C1 segment of cervical spinal cord (tissue), 14 donors: ENCODE data around the gene SCARB2.
A peak's percentile ranks its signal among the peaks of the same experiment; 100 is the strongest.
"Not testable (repeated sequence)": the region's sequence is repeated elsewhere in the genome, so short reads cannot be mapped to it uniquely, and the experiment has no call there.

Source experiments
- DNase-seq, 14 donors: peaks; one replicate each; lab custom pipeline; 2025; lab: John Stamatoyannopoulos, UW

SCARB2 gene, protein sequence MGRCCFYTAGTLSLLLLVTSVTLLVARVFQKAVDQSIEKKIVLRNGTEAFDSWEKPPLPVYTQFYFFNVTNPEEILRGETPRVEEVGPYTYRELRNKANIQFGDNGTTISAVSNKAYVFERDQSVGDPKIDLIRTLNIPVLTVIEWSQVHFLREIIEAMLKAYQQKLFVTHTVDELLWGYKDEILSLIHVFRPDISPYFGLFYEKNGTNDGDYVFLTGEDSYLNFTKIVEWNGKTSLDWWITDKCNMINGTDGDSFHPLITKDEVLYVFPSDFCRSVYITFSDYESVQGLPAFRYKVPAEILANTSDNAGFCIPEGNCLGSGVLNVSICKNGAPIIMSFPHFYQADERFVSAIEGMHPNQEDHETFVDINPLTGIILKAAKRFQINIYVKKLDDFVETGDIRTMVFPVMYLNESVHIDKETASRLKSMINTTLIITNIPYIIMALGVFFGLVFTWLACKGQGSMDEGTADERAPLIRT

DNA sequence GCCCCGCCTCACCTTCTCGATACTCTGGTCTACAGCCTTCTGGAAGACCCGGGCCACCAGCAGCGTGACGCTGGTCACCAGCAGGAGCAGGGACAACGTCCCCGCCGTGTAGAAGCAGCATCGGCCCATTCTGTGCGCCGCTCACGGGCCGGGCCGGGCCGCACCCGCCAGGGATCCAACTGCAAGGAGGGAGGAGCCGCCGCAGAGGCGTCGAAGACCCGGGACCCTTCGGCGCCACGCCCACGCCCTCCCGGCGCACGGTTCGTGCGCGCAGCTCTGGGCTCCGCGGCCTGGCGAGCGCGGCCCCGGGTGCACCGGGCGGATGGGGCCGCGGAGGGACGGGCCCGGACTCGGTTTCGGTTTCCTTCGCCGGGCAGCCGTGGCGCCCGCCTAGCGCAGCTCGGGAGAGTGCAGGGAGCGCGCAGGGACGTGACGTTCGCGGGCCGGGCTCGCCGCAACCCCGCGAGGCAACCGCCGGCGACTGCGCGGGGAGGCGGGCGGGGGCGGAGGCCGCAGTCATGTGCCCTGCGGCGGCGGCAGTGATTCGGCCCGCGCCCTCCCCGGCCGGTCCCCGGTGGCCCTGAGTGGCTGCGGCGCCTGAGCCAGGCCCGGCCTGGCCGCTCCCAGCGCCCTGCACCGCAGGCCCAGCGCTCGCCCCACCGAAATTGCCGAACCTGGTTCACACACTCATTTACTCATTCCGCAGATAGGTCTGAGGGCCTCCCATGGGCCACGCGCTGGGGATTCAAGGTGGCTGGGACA, at the start of gene SCARB2:
TSS of gene SCARB2 (minus strand) at position 410 of the 762 bp plus-strand sequence. CDS start at position 129, 281 bp downstream.
- peak; percentile 44 to 93 (median 86) for DNase-seq

DNA sequence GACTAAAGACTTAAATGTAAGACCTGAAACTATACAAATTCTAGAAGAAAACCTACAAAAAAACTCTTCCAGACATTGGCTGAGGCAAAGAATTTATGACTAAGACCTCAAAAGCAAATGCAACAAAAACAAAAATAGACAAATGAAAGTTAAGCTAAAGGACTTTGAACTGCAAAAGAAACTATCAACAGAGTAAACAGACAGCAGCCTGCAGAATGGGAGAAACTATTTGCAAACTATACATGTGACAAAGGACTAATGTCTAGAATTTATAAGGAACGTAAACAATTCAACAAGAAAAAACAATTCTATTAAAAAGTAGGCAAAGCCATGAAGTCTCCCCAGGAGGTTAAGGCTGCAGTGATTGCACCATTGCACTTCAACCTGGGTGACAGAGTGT, 46.9 kb upstream of the SCARB2 start:
- DNase-seq: no peak

DNA sequence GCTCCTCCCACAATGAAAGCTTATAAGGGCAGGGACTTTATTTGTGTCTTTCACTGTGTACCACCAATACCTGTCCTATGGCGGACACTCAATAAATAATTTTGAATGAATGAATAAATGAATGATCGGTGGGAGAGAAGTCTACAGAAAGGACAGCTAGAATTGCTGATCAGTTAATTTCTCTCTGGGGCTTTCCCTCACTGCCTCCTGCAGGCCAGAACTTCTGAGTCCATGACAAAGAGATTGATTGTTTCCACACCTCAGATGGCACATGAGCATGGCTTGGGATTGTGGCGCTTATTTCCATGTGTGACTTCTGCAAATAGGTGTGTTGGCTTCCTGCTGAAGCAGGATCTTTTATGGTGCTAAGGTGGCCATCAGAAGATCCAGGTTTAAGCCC, 44.2 kb upstream of the SCARB2 start:
- DNase-seq: no peak

DNA sequence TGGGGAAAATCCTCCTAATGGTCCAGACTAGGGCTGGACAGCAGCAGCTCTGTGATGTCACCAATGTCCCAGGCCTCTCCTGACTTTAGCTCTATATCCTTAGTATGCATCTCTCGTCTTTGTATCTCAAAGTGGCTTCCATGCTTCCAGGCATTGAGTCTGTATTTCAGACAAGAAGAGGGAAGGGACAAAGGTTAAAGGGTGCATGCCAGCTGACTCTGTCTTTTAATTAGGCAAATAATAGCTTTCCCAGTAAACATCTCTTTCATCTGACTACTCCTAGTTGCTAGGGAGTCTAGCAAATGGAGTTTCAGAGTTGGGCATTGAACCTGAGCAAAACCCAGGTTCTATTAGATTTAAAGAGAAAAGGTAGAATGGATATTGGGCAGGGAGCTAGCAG, 43.3 kb upstream of the SCARB2 start:
- DNase-seq: no peak

DNA sequence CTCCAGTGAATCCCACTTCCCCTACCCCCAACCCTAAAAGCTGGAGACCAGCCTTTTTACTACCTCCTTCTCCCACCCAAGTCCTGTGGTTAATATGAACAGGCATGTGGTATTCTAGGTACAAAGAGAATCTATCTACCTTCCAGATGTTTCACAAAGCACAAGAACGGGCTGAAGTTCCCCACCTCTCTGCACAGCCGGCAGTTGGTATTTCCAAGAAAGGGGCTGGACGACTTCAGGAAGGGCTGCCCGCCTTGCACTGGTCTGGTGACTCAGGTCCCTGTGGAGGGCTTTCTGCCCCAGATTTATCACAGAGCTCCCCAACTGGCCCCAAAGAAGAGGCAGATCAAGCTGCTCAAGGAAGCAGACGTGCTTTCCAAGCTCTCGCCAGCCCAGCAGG, 42.4 kb upstream of the SCARB2 start:
- no peak for DNase-seq

DNA sequence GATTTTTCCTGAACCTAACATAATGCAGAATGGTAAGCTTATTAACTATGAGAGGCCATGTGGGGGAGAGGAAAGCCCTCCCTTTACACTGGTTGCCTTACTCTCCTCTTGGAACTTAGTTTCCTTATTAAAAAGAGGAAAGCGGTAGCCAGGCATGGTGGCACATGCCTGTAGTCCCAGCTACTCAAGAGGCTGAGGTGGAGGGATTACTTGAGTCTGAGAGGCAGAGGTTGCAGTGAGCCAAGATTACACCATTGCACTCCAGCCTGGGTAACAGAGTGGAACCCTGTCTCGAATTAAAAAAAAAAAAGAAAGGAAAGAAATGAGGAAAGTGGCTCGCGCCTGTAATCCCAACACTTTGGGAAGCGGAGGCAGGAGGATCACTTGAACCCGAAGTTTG, 39.9 kb upstream of the SCARB2 start:
- no peak for DNase-seq

DNA sequence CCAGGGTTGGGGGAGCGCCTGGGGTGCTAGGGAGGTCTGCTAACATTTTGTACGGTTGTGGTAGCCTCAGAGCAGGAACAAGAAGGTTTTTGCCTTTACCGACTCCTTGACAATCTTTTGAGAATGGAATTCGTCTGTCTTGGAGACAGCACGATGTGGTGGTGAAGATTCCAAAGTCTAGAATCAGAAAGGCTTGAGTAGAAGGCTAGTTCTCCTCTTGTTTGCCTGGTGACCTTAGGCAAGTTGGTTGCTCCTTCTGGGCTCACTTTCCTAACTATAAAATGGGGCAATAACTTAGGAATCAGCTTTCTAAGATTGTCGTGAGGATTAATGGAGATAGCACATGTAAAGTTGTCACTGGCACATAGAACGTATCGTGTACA, 38.6 kb upstream of the SCARB2 start:
- DNase-seq: no peak

DNA sequence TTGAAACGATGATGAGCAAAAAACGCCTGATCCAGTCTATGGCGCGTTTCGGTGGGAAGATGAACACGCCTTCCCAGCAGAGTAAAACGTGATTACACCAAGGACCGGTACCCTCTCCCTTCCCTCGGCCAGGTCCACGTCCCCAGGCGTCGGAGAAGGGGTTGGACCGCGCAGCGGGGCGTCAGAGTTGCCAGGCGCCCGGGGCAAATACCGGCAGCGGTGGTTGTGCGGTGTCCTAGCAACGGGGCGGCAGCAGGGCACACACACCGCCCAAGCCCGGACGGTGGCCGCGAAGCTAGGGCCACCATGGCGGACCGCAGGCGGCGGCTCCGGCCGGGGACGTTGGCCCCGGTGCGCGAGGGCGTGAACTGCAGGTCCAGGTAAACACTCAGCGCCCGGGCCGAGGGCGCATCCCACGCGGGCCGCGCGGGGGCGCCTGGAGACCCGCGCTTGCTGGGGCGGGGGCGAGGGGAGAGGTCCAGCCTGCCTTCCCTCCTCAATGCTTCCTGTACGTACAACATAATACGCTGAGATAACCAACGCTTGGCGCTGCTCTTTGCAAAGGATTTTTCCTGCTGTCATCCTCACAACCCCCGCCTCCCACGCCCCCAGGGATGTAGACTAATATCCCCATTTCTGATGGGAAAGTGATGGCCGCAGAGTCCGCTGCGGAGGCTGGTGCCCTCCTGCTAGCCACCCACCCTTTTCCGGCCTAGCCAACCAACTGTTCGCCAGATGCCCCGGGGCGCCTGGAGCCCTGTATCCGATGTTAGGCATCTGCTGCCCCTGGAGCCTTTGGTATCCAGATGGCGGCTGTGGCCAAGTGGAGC, 38.0 kb upstream of the SCARB2 start, which contains the start of gene FAM47E:
TSS of gene FAM47E (plus strand) at position 281 of the 830 bp plus-strand sequence. CDS start at position 307, 26 bp downstream.
- peak in 12 of 14 donors; percentile 11 to 71 (median 45) for DNase-seq

DNA sequence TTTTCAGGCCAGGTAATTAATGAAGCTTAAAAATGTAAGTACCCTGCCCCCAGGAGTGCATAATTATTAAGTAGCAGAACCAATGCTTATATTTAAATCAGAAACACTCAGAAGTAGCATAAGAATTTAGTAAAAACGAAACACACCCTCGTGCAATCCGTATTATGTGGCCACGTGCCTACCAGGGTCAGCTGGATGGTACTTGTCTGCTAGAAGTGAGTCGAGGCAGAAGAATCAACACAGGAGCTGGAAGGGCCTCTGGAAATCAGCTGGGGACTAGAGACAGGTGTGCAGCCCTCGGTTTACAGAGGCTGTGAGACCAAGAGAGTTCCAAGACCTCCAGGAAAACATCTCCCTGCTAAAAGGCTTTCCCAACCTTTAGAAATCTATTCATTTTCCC, 37.3 kb upstream of the SCARB2 start:
- DNase-seq: no peak

DNA sequence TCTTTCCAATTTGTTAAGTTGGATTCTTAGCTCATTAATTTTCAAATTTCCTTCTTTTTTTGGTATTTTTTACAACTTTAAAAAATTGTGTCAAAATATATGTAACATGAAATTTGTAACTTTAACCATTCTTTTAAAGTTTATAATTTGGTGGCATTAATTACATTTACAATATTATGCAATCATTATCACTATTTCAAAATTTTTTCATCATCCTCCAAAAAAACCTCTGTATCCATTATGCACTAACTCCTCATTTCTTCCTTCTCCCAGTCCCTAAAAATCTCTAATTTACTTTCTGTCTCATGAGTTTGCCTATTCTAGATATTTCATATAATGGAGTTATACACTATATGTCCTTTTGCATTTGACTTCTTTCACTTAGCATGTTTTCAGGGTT, 33.2 kb upstream of the SCARB2 start:
- DNase-seq: no peak

DNA sequence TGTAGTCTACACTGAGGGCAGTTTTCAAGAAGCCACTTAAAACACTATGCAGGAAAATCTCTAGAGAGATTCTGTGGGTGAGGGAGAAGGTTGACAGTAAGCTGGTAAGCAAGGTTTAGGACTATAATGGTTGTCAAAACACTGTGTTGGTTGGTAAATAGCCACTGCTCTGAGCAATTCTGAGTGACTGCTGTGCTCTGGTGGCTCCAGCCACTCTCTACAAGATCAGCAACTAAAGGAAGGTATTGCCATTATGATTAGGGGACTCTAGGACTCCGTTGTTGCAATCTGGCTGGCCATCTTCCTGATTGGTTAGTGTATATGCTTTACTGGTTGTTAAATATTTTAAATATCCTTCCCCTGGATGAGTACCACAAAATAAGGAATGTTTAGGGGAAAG, 32.4 kb upstream of the SCARB2 start:
- DNase-seq: no peak

DNA sequence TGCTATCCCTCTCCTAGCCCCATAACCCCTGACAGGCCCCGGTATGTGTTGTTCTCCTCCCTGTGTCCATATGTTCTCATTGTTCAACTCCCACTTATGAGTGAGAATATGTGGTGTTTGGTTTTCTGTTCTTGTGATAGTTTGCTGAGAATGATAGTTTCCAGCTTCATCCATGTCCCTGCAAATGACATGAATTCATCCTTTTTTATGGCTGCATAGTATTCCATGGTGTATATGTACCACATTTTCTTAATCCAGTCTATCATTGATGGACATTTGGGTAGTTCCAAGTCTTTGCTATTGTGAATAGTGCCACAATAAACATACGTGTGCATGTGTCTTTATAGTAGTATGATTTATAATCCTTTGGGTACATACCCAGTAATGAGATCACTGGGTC, 30.3 kb upstream of the SCARB2 start:
- not testable (repeated sequence) for DNase-seq

DNA sequence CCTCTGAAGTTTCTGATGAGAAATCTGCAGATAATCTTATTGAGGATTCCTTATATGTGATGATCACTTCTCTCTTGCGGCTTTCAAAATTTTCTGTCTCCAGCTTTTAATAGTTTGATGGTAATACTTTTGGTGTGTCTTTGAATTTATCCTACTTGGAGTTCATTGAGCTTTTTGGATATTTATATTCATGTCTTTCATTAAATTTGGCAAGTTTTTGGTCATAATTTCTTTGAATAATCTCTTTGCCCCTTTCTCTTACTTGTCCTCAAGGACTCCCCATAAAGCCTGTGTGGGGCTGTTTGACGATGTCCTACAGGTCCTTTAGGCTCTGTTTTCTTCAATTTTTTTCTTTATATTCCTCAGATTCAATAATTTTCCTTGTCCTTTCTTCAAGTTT, 26.6 kb upstream of the SCARB2 start:
- DNase-seq: no peak

DNA sequence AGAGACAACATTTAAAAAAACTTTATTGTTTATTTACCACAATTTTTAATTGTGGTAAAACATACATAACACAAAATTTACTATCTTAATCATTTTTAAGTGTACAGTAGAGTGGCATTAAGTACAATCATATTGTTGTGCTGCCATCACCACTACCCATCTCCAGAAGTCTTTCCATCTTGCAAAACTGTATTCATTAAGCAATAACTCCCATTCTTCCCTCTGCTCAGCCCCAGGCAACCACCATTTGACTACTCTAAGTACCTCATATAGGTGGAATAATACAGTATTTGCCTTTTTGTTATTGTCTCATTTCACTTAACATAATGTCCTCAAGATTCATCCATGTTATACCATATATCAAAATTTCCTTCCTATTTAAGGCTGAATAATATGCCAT, 25.1 kb upstream of the SCARB2 start:
- no peak for DNase-seq

DNA sequence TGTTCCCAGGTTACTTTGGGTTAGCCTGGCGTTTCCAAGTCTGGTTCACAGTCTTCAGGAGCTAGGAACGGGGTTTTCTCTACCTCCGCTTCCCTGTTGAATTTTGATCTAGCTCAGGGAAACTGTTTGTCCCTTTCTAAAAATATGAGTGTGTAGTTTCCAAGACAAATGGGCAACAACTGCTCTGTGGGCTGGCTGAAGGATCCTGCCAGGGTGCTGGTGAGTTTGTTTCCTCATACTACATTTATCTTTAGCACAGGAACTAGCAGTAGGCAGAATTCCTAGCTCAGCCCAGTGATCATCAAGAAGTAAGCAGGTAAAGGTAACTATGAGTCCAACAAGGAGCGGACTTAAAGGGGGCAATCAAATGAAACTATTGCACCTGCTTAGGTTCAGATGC, 24.6 kb upstream of the SCARB2 start:
- DNase-seq: no peak

DNA sequence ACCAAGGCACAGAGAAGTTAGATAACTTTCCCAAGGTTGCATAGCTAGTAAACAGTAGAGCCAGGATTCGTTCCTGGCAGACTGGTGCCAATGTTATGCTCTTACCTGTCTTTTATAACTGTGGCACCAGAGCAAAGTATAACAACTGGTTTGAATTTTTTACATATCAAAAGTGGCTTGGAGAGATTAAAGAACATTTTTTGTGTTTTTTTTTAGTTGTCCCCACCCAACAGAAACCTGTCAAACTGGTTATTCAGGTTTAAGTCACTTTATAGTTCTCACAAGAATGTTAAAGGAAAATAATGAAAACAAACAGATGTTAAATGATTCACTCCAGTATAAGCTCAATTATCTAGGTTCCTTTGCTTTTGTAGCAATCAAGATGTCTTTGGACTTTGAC, 22.3 kb upstream of the SCARB2 start:
- DNase-seq: no peak

DNA sequence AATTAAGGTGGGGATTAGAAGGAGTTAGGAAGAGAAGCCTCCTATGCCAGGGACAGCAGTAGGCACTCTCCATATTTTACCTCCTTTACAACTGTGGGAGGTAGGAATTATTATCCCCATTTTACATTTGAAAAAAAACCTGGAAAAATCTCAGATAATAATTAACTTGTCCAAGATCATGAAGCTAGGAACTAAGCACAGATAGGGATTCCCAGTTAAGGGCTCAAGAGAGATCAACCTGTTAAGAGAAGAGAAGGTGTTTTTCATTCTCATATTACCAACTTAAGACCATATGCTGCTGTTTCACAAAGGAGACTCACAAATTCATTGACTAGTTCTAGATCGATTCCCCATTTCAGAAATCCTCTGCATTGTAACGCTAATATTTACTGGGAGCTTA, 21.8 kb upstream of the SCARB2 start:
- DNase-seq: no peak

DNA sequence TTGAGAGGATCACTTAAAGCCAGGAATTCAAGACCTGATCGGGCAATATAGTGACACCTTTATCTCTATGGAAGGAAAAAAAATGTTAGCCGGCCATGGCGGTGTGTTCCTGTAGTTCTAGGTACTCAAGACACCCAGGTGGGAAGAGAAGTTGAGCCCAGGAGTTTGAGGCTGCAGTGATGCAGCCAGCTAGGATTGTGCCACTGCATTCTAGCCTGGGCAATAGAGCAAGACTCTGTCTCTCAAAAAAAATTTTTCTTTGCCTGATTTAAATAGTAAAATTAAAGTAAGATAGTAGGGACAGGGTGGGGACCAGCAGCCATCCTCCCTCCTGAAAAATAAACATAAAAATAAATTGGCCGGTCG, 21.0 kb upstream of the SCARB2 start:
- no peak for DNase-seq

DNA sequence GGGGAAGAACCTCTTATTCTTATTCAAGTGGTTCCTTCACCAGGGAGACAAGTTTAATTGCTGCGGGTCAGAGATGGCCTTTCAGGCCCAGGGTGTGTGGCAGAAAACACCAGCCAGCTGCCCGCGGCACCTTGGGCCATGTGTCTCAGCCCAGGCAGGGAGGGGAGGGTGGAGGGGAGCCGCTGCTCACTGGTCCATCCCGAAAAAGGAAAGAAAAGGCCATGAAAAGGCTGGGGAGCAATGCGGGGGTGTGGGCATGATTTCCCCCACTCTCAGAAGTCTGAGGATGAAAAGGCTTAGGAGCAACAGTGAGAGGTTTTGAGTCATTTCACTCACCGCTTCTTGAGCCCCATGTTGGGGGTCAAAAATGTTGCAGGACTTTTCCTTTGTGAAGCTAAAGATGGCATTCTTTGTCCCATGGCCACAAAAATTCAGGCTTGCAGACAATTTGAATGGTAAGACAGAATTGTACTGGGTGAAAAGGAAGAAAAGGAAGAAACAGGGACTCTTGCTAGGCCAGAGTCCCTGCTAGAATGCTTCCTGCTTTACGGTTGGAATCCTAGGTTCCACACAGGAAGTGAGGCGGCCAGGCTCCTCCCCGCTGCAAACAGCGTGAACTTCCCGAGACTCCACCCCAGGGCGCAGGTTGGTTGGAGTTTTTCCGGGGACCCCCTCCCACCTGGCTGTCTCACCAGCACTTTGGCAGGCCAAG, 20.5 kb upstream of the SCARB2 start:
- peak in 1 of 14 donors; percentile 17 for DNase-seq

DNA sequence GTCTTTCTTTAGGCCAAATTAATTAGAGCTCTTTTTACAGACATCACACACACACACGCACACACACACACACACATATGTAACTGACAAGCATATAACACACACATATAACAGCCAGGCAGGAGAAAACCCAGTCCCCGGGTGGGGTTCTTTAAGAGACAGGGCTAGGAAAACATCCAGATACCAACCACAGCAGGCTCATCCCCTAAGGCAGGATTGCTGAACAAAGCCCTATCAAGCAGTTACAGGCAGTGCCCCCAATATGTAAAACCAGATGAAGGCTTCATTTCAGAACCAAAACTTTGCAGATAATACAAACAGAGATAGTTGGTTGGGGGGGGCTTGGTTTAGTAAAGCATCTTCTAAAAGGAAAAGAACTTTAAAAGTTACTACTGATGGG, 19.9 kb upstream of the SCARB2 start:
- DNase-seq: no peak

DNA sequence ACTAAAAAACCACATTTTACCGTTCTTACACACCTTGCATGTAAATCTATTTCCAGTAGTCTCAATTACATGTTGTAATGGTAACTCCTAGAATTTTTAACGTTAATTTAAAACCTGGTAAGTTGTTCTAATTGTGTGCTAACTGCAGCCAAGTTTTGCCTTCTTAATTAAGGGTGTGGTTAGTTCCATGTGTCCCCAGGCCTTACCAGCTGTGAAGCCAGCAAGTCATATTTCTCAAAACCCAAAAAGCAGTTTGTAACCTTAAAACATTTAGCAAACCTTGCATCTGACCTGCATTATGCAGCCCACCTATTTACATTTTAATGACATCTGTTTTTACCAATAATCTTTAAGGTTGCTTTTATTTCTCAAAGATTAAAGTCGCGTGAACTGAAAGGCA, 19.5 kb upstream of the SCARB2 start:
- DNase-seq: no peak
